Measurements from ENCODE around the gene ZNF646. TPM values are rescaled to one million over a fixed set of nuclear protein-coding genes. Genes with fewer than 3 reads are reported as not detected.

The ZNF646 gene
- 10 to 100 TPM; 18.6 to 19.9 TPM for total RNA-seq

DNA sequence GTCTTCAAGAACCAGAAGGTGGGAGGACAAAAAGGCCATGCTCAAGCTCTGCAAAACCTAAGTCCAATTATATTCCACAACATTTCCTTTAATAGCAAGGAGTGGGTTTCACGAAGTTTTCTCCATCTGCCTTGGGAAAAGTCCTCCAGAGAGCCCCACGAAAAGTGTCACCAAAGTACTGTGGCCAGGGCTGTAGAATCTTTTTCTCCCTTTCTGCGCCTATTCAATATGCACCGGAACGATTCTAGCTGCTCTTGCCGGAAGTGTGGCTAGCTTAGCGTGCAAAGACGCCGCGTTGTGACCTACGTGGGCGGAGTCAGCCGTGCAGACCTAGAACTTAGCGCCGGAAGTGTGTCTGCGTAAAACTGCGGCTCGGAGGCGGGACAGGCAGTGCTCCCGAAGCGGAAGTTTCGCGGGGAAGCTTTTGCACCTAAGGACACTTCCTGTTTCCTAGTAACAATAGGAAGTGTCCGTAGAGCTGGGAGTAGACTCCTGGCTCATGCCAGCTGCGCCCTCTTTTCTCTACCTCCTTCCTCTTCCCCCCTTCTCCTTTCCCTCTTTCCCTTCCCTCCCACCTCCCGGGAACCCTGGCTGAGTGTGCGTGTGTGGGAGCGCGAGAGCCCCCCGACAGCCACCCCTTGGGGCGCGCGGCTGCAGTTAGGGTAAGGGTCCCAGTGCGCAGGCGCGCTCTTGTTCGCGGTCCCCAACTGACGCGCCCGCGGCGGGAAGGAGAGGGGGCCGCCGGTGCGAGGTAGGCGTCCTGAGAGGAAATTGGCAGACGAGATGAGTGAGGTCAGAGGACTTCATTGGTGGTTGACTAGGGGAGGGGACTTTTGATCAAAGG lies at the start of gene ZNF646, which contains the start of gene ZNF668:
Gene ZNF646, plus strand, starts transcription at position 453 of the 844 bp plus-strand sequence. CDS start 1,903 bp downstream, outside the sequence.
Gene ZNF668, minus strand, starts transcription at position 271 of the 844 bp plus-strand sequence. CDS start 9,781 bp downstream, outside the sequence.
- H3K9me3 Mint-ChIP-seq = no peaks in the 10 kb centered on the region
- ChIA-PET CTCF (interaction anchor here (0.6 to 3.4 kb wide), 6 partner anchors 24 to 140 kb away, joined by 3 to 22 read pairs (median 7); partner anchors contain the start of genes HSD3B7 and KAT8), POLR2A (interaction anchor here (0.6 to 2.4 kb wide), 15 partner anchors 10 to 796 kb away, joined by 3 to 23 read pairs (median 5); partner anchors contain the start of genes ARMC5, FUS, KAT8 and SETD1A)
- H3K4me3 Mint-ChIP-seq = peak within 1 kb of the TSS; percentile 98
- no peaks in the 10 kb centered on the region for H3K27me3 Mint-ChIP-seq
- peak; percentile 99 for DNase-seq
- intact Hi-C loops (cut with micrococcal nuclease) = loop anchor here (1.0 to 2.0 kb wide), 10 partner anchors 20 to 795 kb away; partner anchors contain the start of genes ARMC5, FUS, KAT8 and SETD1A
- H3K4me1 Mint-ChIP-seq (ENCODE audit: low read depth) = peaks cover 30% of the 10 kb centered on the region
- H3K27ac Mint-ChIP-seq = peak within 1 kb of the TSS; percentile 97
- peaks cover 14% of the 10 kb centered on the region for H3K36me3 Mint-ChIP-seq

DNA sequence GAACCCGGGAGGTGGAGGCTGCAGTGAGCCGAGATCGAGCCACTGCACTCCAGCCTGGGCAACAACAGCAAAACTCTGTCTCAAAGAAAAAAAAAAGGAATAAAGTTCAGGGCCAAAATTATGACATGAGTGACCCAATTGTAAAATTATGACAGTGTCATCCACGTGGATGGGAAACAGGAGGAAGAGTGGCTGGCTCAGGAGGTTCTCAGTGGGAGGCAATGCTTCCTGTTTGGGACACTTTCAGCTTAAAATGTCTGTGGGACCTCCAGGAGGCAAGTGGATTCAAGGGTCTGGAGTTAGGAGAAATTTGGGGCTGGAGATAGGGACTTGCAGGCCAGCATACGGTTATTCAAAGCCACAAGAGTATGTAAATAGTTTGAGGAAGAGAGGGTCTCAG lies 48.9 kb upstream of the ZNF646 start:
- ChIA-PET CTCF (interaction anchor here (0.9 kb wide), 1 partner anchor 40 kb away, joined by 3 read pairs; the partner anchor contains the start of gene HSD3B7), POLR2A (no interaction called here)
- Mint-ChIP-seq H3K27ac (no peak overlapping the region), H3K4me1 (ENCODE audit: low read depth) (no peaks in the 10 kb centered on the region), H3K27me3 (no peaks in the 10 kb centered on the region), H3K9me3 (no peaks in the 10 kb centered on the region), H3K36me3 (no peaks in the 10 kb centered on the region), H3K4me3 (no peak overlapping the region)
- no peak for DNase-seq
- intact Hi-C loops (cut with micrococcal nuclease) = no loop called here

DNA sequence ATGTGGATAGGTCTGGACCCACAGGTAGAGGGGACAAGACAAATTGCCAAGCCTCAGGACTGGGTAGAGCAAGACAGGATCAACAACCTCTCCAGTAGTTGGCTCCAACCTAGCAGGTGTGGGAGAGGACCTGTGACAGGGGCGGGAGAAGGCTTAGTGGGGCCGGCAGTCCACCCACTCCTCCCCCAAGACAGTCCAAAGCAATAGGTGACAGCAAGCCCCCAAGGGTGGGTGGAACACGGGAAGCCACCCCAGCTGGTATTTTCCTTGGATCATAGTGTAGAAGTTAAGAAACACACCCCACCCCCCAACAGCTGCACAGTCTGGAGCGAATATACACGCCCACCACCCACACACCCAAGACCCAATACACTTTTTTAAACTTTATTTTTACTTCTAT lies 45.0 kb upstream of the ZNF646 start:
- intact Hi-C loops (cut with micrococcal nuclease) = no loop called here
- CTCF ChIA-PET = interaction anchor here (1.0 kb wide), 1 partner anchor 216 kb away, joined by 3 read pairs; no protein-coding TSS in a partner anchor
- POLR2A ChIA-PET = no interaction called here
- peaks cover 11% of the 10 kb centered on the region for H3K4me1 Mint-ChIP-seq (ENCODE audit: low read depth)
- peaks cover 3% of the 10 kb centered on the region for H3K36me3 Mint-ChIP-seq
- H3K4me3 Mint-ChIP-seq = no peak overlapping the region
- H3K27me3 Mint-ChIP-seq = no peaks in the 10 kb centered on the region
- no peak for DNase-seq
- no peak overlapping the region for H3K27ac Mint-ChIP-seq
- H3K9me3 Mint-ChIP-seq = no peaks in the 10 kb centered on the region

GRCh38 chr16:31031276-31031675 lies 42.9 kb upstream of the ZNF646 start:
- peaks cover 16% of the 10 kb centered on the region for H3K4me1 Mint-ChIP-seq (ENCODE audit: low read depth)
- H3K36me3 Mint-ChIP-seq = peaks cover 4% of the 10 kb centered on the region
- no peak overlapping the region for H3K27ac Mint-ChIP-seq
- H3K4me3 Mint-ChIP-seq = no peak overlapping the region
- intact Hi-C loops (cut with micrococcal nuclease) = loop anchor here (5.0 kb wide), 2 partner anchors 76 to 284 kb away; partner anchors contain the start of genes BCKDK and PHKG2
- ChIA-PET POLR2A (no interaction called here), CTCF (interaction anchor here (1.5 to 1.6 kb wide), 2 partner anchors 47 to 111 kb away, joined by 3 to 5 read pairs; partner anchors contain the start of gene HSD3B7)
- DNase-seq = no peak
- H3K27me3 Mint-ChIP-seq = no peaks in the 10 kb centered on the region
- no peaks in the 10 kb centered on the region for H3K9me3 Mint-ChIP-seq

DNA sequence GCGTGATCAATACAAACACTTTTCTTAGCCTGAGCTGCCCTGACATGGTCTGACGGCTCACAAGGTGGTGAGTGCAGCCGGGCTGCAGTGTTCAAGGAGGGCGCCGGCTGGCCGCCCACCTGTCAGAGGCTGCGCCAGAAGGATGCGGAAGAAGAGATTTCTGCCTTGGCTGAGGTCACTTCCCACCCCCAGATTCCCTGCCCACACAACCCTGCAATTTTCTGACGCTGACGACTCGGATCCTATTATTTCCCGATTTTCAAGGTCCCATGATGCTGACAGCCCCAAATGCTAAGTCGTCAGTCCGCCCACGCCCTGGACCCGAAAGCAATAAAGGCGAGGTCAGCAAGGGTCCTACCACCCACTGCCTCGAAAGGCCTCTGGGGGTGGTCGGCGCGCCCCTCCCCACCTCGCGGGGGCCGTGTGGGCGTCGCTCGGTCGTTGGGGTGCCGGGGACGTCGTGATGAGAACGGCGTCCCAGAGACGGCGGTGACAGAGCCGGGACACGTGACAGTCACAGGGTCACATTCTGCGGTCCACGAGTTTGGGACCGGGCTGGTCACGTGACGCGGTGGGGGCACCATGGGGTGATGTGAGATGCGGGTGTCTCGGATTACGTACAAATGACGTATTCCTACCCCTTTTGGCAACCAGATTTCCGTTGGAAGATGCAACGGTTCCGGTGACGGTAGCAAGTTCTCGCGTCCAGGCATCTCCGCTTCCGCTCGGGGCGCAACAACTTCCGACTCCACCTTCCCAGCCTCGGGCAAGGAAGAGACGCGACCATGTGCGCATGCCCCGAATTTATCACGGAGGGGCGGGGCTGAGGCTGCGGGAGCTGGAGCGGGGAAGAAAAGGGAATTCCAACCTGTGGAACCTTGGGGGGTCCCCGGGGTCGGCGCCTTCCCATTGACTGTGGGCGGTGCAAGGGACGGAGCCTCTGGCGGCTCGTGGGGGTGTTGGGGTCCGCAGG lies 41.2 kb upstream of the ZNF646 start, which contains the start of gene STX4:
Gene STX4, plus strand, starts transcription at position 823 of the 973 bp plus-strand sequence. CDS start 248 bp downstream, outside the sequence.
- no peaks in the 10 kb centered on the region for H3K27me3 Mint-ChIP-seq
- intact Hi-C loops (cut with micrococcal nuclease) = loop anchor here (1.0 to 5.0 kb wide), 5 partner anchors 36 to 286 kb away; partner anchors contain the start of genes BCKDK, PHKG2, ZNF646 and ZNF668
- peaks cover 16% of the 10 kb centered on the region for H3K4me1 Mint-ChIP-seq (ENCODE audit: low read depth)
- POLR2A ChIA-PET = interaction anchor here (1.0 kb wide), 1 partner anchor 41 kb away, joined by 5 read pairs; the partner anchor contains the start of genes ZNF646 and ZNF668
- H3K4me3 Mint-ChIP-seq = peak within 1 kb of the TSS; percentile 95
- H3K27ac Mint-ChIP-seq = peak within 1 kb of the TSS; percentile 93
- CTCF ChIA-PET = interaction anchor here (1.0 to 1.6 kb wide), 3 partner anchors 48 to 110 kb away, joined by 3 to 7 read pairs (median 3); partner anchors contain the start of gene HSD3B7
- DNase-seq = peak; percentile 99
- peaks cover 9% of the 10 kb centered on the region for H3K36me3 Mint-ChIP-seq
- H3K9me3 Mint-ChIP-seq = no peaks in the 10 kb centered on the region

DNA sequence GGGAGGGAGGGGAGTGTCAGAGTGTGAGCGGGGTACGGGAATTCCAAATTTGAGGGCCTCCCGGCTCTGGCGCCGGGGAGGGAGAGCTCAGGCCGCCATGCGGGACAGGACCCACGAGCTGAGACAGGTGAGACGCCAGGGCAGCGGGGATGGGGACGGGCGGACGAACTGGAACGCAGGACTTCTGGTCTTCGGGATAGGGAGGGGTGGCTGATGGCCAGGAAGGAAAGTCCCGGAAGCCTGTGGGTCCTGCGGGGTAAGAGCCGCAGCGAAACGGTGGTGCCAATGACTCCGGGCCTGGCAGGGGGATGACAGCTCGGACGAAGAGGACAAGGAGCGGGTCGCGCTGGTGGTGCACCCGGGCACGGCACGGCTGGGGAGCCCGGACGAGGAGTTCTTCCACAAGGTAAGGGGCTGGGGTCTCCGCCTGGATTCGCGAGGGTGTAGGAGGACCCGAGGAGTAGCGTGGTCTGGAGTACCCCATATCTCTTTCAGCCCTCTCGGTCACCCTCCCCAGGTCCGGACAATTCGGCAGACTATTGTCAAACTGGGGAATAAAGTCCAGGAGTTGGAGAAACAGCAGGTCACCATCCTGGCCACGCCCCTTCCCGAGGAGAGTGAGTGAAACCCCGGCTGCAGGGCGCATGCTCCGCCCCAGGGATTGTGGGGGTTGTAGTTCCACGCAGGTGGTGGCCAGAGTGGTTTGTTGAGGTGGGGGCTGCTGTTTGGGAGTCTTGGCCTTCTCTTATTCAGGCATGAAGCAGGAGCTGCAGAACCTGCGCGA lies 40.3 kb upstream of the ZNF646 start:
- Mint-ChIP-seq H3K4me3 (peak overlapping the region; percentile 95), H3K27ac (peak overlapping the region; percentile 93), H3K4me1 (ENCODE audit: low read depth) (peaks cover 16% of the 10 kb centered on the region), H3K9me3 (no peaks in the 10 kb centered on the region), H3K27me3 (no peaks in the 10 kb centered on the region), H3K36me3 (peaks cover 9% of the 10 kb centered on the region)
- POLR2A ChIA-PET = interaction anchor here (0.5 to 1.0 kb wide), 2 partner anchors 11 to 40 kb away, joined by 4 to 5 read pairs; partner anchors contain the start of genes ZNF646 and ZNF668
- peak; percentile 92 for DNase-seq
- CTCF ChIA-PET = interaction anchor here (1.0 to 1.6 kb wide), 3 partner anchors 34 to 93 kb away, joined by 3 to 7 read pairs (median 4); partner anchors contain the start of gene HSD3B7
- intact Hi-C loops (cut with micrococcal nuclease) = loop anchor here (1.0 to 5.0 kb wide), 6 partner anchors 37 to 287 kb away; partner anchors contain the start of genes BCKDK, PHKG2, SETD1A and ZNF646

DNA sequence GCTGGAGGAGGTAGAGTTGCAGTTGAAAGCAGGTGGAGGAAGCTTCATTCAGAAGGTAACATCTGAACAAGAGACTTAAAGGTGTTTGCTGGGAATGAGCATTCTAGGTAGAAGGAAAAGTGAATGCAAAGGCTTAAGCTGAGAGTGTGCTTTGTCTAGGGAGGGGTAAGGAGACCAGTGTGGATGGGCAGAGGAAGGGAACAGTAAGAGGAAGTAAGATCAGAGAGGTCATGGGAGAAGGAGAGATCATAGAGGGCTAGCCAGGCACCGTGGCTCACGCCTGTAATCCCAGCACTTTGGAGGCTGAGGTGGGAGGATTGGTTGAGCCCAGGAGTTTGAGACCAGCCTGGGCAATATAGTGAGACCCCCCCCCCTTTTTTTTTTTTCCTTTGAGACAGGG lies 37.5 kb upstream of the ZNF646 start:
- Mint-ChIP-seq H3K36me3 (peaks cover 13% of the 10 kb centered on the region), H3K27me3 (no peaks in the 10 kb centered on the region), H3K27ac (no peak overlapping the region), H3K9me3 (no peaks in the 10 kb centered on the region), H3K4me3 (no peak overlapping the region), H3K4me1 (ENCODE audit: low read depth) (peaks cover 15% of the 10 kb centered on the region)
- no peak for DNase-seq
- ChIA-PET CTCF (interaction anchor here (1.1 kb wide), 1 partner anchor 106 kb away, joined by 3 read pairs; no protein-coding TSS in a partner anchor), POLR2A (no interaction called here)
- intact Hi-C loops (cut with micrococcal nuclease) = no loop called here

GRCh38 chr16:31038993-31039392 lies 35.2 kb upstream of the ZNF646 start:
- Mint-ChIP-seq H3K27me3 (no peaks in the 10 kb centered on the region), H3K4me1 (ENCODE audit: low read depth) (peaks cover 7% of the 10 kb centered on the region), H3K36me3 (peaks cover 12% of the 10 kb centered on the region), H3K9me3 (no peaks in the 10 kb centered on the region), H3K27ac (no peak overlapping the region), H3K4me3 (no peak overlapping the region)
- ChIA-PET POLR2A (no interaction called here), CTCF (no interaction called here)
- DNase-seq = no peak
- intact Hi-C loops (cut with micrococcal nuclease) = no loop called here

- H3K9me3 Mint-ChIP-seq = no peaks in the 10 kb centered on the region
- no peak overlapping the region for H3K27ac Mint-ChIP-seq
- intact Hi-C loops (cut with micrococcal nuclease) = no loop called here
- no peaks in the 10 kb centered on the region for H3K27me3 Mint-ChIP-seq
- CTCF ChIA-PET = no interaction called here
- peaks cover 6% of the 10 kb centered on the region for H3K36me3 Mint-ChIP-seq
- POLR2A ChIA-PET = no interaction called here
- DNase-seq = no peak
- no peak overlapping the region for H3K4me3 Mint-ChIP-seq
- no peaks in the 10 kb centered on the region for H3K4me1 Mint-ChIP-seq (ENCODE audit: low read depth)
These were observed 31.4 kb upstream of the ZNF646 start for GRCh38 chr16:31042866-31043265.

GRCh38 chr16:31043352-31043751 lies 30.9 kb upstream of the ZNF646 start:
- H3K27ac Mint-ChIP-seq = no peak overlapping the region
- intact Hi-C loops (cut with micrococcal nuclease) = no loop called here
- H3K4me3 Mint-ChIP-seq = no peak overlapping the region
- ChIA-PET POLR2A (no interaction called here), CTCF (no interaction called here)
- H3K4me1 Mint-ChIP-seq (ENCODE audit: low read depth) = no peaks in the 10 kb centered on the region
- no peaks in the 10 kb centered on the region for H3K27me3 Mint-ChIP-seq
- no peak for DNase-seq
- H3K9me3 Mint-ChIP-seq = no peaks in the 10 kb centered on the region
- H3K36me3 Mint-ChIP-seq = peaks cover 6% of the 10 kb centered on the region

Data from activated CD4-positive, alpha-beta memory T cell treated with anti-CD3 and anti-CD28 coated beads for 36 hours (primary cell).